K562 (cell line): ENCODE results near the gene MAP2K3. TPM values are rescaled to one million over a fixed set of nuclear protein-coding genes. Genes with fewer than 3 reads are reported as not detected.

ENCODE experiments used
- ATAC-seq: fragments of 200-7000 bp; cut with Tn5 transposase; 3 replicates; pipeline ENCODE4 v1.9.1; 2020; ENCODE audit warnings: moderate library complexity
- BruUV-seq: library from RNA; stranded (reverse); fragments of 400-500 nt; replicated peaks from 2 replicates; lab custom pipeline; 2021; lab: Mats Ljungman, UMichigan
- CTCF ChIA-PET: fragments of 300-600 bp; formaldehyde crosslinking; extraction: SDS; loops from one replicate; lab custom pipeline; 2021; ENCODE audit warnings: low intra/inter-chr PET ratio; lab: Yijun Ruan, JAX
- POLR2A ChIA-PET: fragments of 300-600, 350-650 bp; sonication (Branson Sonifier 250); formaldehyde crosslinking; extraction: SDS; loops from one replicate; lab custom pipeline; 2021; ENCODE audit warnings: antibody characterized with exemption, inconsistent platforms; lab: Yijun Ruan, JAX
- DNase-seq, 4 experiments: peaks; one replicate each; pipeline versions ENCODE4 v3.0.0 to v3.0.0-alpha.2; 2011 to 2018; ENCODE audit warnings: low spot score in 3 of 4, mixed read lengths in 3 of 4; ENCODE audit errors: extremely low read depth in 1 of 4
- FAIRE-seq: peaks from 2 replicates; lab custom pipeline; 2011; peaks lifted over from hg19 to GRCh38; lab: Jason Lieb, UNC
- H2AFZ ChIP-seq: 2 replicates; pipeline ENCODE4 v1.6.0; 2011; ENCODE audit warnings: low read depth, low read length, control low read depth, inconsistent platforms
- H3K27ac ChIP-seq: fragments of 200-600 bp; 3 replicates; pipeline ENCODE4 v1.8.0; 2011; ENCODE audit warnings: low read depth, mild to moderate bottlenecking, control low read depth, inconsistent platforms, low read length, moderate library complexity, mixed read lengths; ENCODE audit errors: extremely low read depth
- H3K27me3 ChIP-seq, 2 experiments: fragments of 300-600 bp in 1 of 2; 2 replicates in 1 of 2; 3 replicates in 1 of 2; pipeline versions ENCODE4 v1.6.0 to v1.8.0; 2011; ENCODE audit warnings: inconsistent platforms in 2 of 2, low read length in 2 of 2, mild to moderate bottlenecking in 1 of 2, mixed read lengths in 1 of 2, moderate library complexity in 1 of 2; ENCODE audit not compliant: control insufficient read depth in 2 of 2, insufficient read depth in 2 of 2
- H3K36me3 ChIP-seq: fragments of 300-600 bp; 3 replicates; pipeline ENCODE4 v1.8.0; 2011; ENCODE audit warnings: mild to moderate bottlenecking, low read length, inconsistent platforms; ENCODE audit not compliant: control insufficient read depth, insufficient read depth
- H3K4me1 ChIP-seq, 2 experiments: fragments of 200-600 bp in 1 of 2; replicated peaks in 1 of 2; 2 replicates in 1 of 2; 3 replicates in 1 of 2; pipeline versions ENCODE4 v1.5.1 to v1.8.0; 2011; ENCODE audit warnings: inconsistent platforms in 2 of 2, low read length in 2 of 2, mild to moderate bottlenecking in 1 of 2, mixed read lengths in 1 of 2, moderate library complexity in 1 of 2; ENCODE audit not compliant: control insufficient read depth in 2 of 2, insufficient read depth in 2 of 2
- H3K4me2 ChIP-seq: 2 replicates; pipeline ENCODE4 v1.6.1; 2011; ENCODE audit warnings: low read length, control low read depth, inconsistent platforms, mixed read lengths; ENCODE audit not compliant: insufficient read depth
- H3K4me3 ChIP-seq: fragments of 200-600 bp; sonication (generic), shearing (Covaris generic); 2 replicates; pipeline ENCODE4 v1.5.1; 2016; ENCODE audit warnings: control low read depth, inconsistent platforms
- H3K79me2 ChIP-seq: fragments of 200-600 bp; 3 replicates; pipeline ENCODE4 v1.8.0; 2011; ENCODE audit warnings: low read length, inconsistent platforms; ENCODE audit not compliant: control insufficient read depth, insufficient read depth
- H3K9ac ChIP-seq, 2 experiments: 2 replicates each; pipeline versions ENCODE4 v1.6.0 to v1.6.1; 2011; ENCODE audit warnings: low read depth in 2 of 2, low read length in 2 of 2, control low read depth in 1 of 2, inconsistent platforms in 1 of 2, mild to moderate bottlenecking in 1 of 2, mixed read lengths in 1 of 2; ENCODE audit not compliant: insufficient read depth in 1 of 2
- H3K9me1 ChIP-seq: one replicate; pipeline ENCODE4 v1.6.0; 2011; ENCODE audit warnings: inconsistent platforms, mild to moderate bottlenecking, low read length, moderate library complexity; ENCODE audit not compliant: control insufficient read depth, insufficient read depth
- H3K9me3 ChIP-seq: replicated peaks from 2 replicates; pipeline ENCODE4 v1.5.1; 2011; ENCODE audit warnings: low read depth, low read length, inconsistent platforms; ENCODE audit not compliant: control insufficient read depth, insufficient read depth
- H4K20me1 ChIP-seq: replicated peaks from 2 replicates; pipeline ENCODE4 v1.6.1; 2011; ENCODE audit warnings: low read length, inconsistent platforms, mixed read lengths; ENCODE audit not compliant: control insufficient read depth, insufficient read depth
- CEBPB ChIP-seq: fragments of 450-650 bp; IDR thresholded peaks from 2 replicates; pipeline ENCODE4 v1.6.1; 2016; ENCODE audit warnings: missing genetic modification characterization, missing compliant biosample characterization
- CEBPG ChIP-seq, 3 experiments: fragments of 200-800 bp in 1 of 3; sonication (Bioruptor generic) in 1 of 3; sonication (generic) in 1 of 3; formaldehyde crosslinking in 1 of 3; IDR thresholded peaks in 2 of 3; conservative IDR thresholded peaks in 1 of 3; 2 replicates each; pipeline versions ENCODE4 v1.6.1 to v1.8.0; 2016 to 2022; ENCODE audit warnings: missing compliant biosample characterization in 2 of 3, missing genetic modification characterization in 2 of 3, mild to moderate bottlenecking in 1 of 3, missing genetic modification reagents in 1 of 3
- ELF1 ChIP-seq: fragments of 200-800 bp; sonication (Bioruptor generic); IDR thresholded peaks from 2 replicates; pipeline ENCODE4 v1.6.1; 2016; ENCODE audit warnings: missing genetic modification characterization, missing compliant biosample characterization
- MYC ChIP-seq, 2 experiments: fragments of 250-450 bp in 1 of 2; sonication (Bioruptor Pico) in 1 of 2; IDR thresholded peaks; 2 replicates each; pipeline versions ENCODE4 v1.5.1 to v1.6.1; 2012 to 2021; ENCODE audit warnings: low read depth in 2 of 2, borderline replicate concordance in 1 of 2, improper control_type of control experiment in 1 of 2, low read length in 1 of 2, mild to moderate bottlenecking in 1 of 2, moderate library complexity in 1 of 2
- MYNN ChIP-seq, 2 experiments: sonication (generic); formaldehyde crosslinking in 1 of 2; IDR thresholded peaks; 2 replicates each; pipeline versions ENCODE4 v1.5.0 to v1.6.1; 2016 to 2020; ENCODE audit warnings: antibody characterized with exemption in 1 of 2, missing genetic modification reagents in 1 of 2
- SIN3A ChIP-seq, 2 experiments: fragments of 150-350 bp in 1 of 2; IDR thresholded peaks; 2 replicates each; pipeline ENCODE4 v1.6.1; 2011 to 2016; ENCODE audit warnings: borderline replicate concordance in 2 of 2, low read depth in 2 of 2, low read length in 2 of 2, mild to moderate bottlenecking in 2 of 2, moderate library complexity in 2 of 2; ENCODE audit not compliant: control insufficient read depth in 1 of 2
- WGBS: fragments of 100-300 bp; shearing (Covaris generic); methylation state at CpG from one replicate; pipeline ENCODE4 v1.1.6; 2016; ENCODE audit warnings: low coverage, mixed read lengths; ENCODE audit not compliant: insufficient coverage; ENCODE audit errors: missing lambda C conversion rate; 5-methylcytosine and 5-hydroxymethylcytosine counted together
- in situ Hi-C: fragments of 300-500 bp; cut with MboI; formaldehyde crosslinking; loops from 4 replicates; pipeline ENCODE4 v1.15.0; 2018; ENCODE audit warnings: inconsistent platforms, mixed read lengths
- intact Hi-C: fragments of 100-400 bp; cut with micrococcal nuclease; formaldehyde crosslinking; loops from 2 replicates; pipeline ENCODE4 v1.14.2; 2022
- polyA plus RNA-seq, 8 experiments: library from polyadenylated mRNA; depleted of rRNA in 4 of 8; stranded (reverse) in 5 of 8; unstranded in 3 of 8; fragments of >200 nt; fragmentation: Nextera tagmentation in 2 of 8; fragmentation: Illumina TruSeq in 1 of 8; extraction: Ambion mirVana in 2 of 8; extraction: Trizol in 1 of 8; gene quantifications; 2 replicates each; pipeline versions ENCODE4 v1.2.1 to v1.2.3, GENCODE V29; 2011 to 2014; ENCODE audit warnings: inconsistent platforms in 1 of 8, missing spikeins in 1 of 8
- total RNA-seq, 7 experiments: library from RNA; depleted of rRNA in 6 of 7; stranded (reverse); fragments of >200 nt in 6 of 7; fragmentation: Illumina TruSeq in 2 of 7; extraction: Trizol in 2 of 7; gene quantifications; 2 replicates each; pipeline versions ENCODE4 v1.2.1 to v1.2.3, GENCODE V29; 2011 to 2021; ENCODE audit warnings: low replicate concordance in 1 of 7
- TF ChIP-seq, protein P1 (sequence below), 2 experiments: IDR thresholded peaks; 2 replicates each; pipeline ENCODE4 v1.6.1; 2011; ENCODE audit warnings: borderline replicate concordance in 1 of 2, control low read depth in 1 of 2, low read depth in 1 of 2, low read length in 1 of 2, mild to moderate bottlenecking in 1 of 2, mixed read lengths in 1 of 2, moderate library complexity in 1 of 2; ENCODE audit not compliant: insufficient read depth in 1 of 2, insufficient read length in 1 of 2, poor library complexity in 1 of 2, severe bottlenecking in 1 of 2; ENCODE audit errors: extremely low read depth in 1 of 2
- TF ChIP-seq, protein P2 (sequence below), 2 experiments: fragments of 450-650 bp; conservative IDR thresholded peaks; 2 replicates each; pipeline ENCODE4 v1.6.1; 2017; ENCODE audit warnings: mild to moderate bottlenecking in 2 of 2, moderate library complexity in 2 of 2
- TF ChIP-seq, protein P3 (sequence below): fragments of 250-450 bp; sonication (Bioruptor Pico); IDR thresholded peaks from 2 replicates; pipeline ENCODE4 v1.6.1; 2021; ENCODE audit warnings: mild to moderate bottlenecking
- TF ChIP-seq, protein P4 (sequence below): IDR thresholded peaks from 2 replicates; pipeline ENCODE4 v1.6.1; 2014; ENCODE audit warnings: antibody characterized with exemption

MAP2K3 gene
- total and polyA plus RNA-seq, 9 of the 15 experiments (the other 6 are each of a cell fraction or from before 2014, with no cell fraction given), result 0.18 to 14.8 (median 3.5) TPM

DNA sequence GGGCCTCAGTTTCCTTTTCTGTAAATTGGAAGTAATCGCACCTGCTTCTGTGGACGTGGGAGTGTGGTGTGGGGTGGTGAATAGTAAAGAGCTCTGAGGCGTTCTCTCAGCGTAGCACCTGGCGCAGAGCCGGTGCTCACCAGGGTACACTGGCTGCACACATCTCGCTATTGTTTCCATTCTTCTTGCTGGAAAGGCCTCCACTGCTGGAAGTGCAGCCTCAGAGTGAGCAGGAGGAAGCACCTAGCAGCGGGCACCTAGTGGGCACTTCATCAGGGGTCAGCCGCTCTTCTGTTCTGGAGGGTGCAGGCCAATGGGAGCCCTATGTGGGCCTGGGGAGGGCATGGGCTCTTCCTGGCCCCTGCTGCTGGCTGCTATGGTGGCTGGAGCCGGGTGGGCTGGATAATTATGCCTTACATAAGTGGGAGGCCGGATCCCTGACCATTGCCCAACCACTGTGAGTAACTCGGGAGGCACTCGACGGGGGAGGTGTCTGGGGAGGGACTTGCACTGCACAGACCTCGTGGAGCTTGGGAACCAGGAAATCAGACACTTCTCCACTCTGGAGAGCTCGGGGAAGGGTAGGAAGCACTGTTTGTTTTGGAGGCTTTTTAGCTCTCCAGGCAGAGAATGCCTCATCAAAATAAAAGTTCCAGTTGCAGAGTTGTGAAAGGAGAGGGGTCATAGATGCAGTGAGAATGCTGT is 1.7 kb downstream of the MAP2K3 start:
- in situ Hi-C loops (loop anchor here (25.0 kb wide), 1 partner anchor 776 kb away; no protein-coding TSS in a partner anchor), intact Hi-C loops (no loop called here)
- Histone ChIP-seq H2AFZ (peak overlapping the region; percentile 48; the same call in 1 of the 2 replicates), H3K79me2 (peaks cover 41% of the 10 kb centered on the region), H3K4me3 (peak overlapping the region; percentile 68), H3K4me1 (peaks cover 14 to 61% of the 10 kb centered on the region in 2 experiments; a peak in 4 of 5 replicates), H3K9me1 (no peaks in the 10 kb centered on the region), H4K20me1 (no peaks in the 10 kb centered on the region; the same call in 1 of the 2 replicates), H3K9ac (peak overlapping the region; percentile 50 to 90; a peak in 3 of 4 replicates), H3K4me2 (peak overlapping the region; percentile 69), H3K27me3 (no peaks in the 10 kb centered on the region), H3K36me3 (no peaks in the 10 kb centered on the region), H3K9me3 (no peaks in the 10 kb centered on the region), H3K27ac (peak overlapping the region; percentile 23; the same call in 2 of the 3 replicates)
- 17% methylated on average over 14 of the region's 16 CpGs for WGBS
- FAIRE-seq (peak; percentile 72), DNase-seq (peak in 2 of 4 experiments; percentile 47 to 66), ATAC-seq (peak; percentile 11; the same call in 2 of the 3 replicates)
- ChIA-PET POLR2A (interaction anchor here (0.6 to 1.3 kb wide), 3 partner anchors 11 to 419 kb away, joined by 3 to 4 read pairs (median 3); no protein-coding TSS in a partner anchor), CTCF (interaction anchor here (0.6 kb wide), 1 partner anchor 158 kb away, joined by 3 read pairs; no protein-coding TSS in a partner anchor)
- BruUV-seq, result TSS peak; percentile 64
- peak; percentile 95 for TF ChIP-seq MYNN (IDR thresholded peaks at IDR 0.05)
- TF ChIP-seq MYNN (CRISPR knock-in tag; IDR thresholded peaks at IDR 0.05), result 0 out of 2 replicates have a peak, but pooled peaks have one; percentile 68
- TF ChIP-seq MYC (IDR thresholded peaks at IDR 0.05; ENCODE audit: low read depth, low read length), result peak; percentile 71
- no peak for TF ChIP-seq MYC (CRISPR knock-in tag; IDR thresholded peaks at IDR 0.05; ENCODE audit: borderline replicate concordance, low read depth)
- TF ChIP-seq, protein P1, sequence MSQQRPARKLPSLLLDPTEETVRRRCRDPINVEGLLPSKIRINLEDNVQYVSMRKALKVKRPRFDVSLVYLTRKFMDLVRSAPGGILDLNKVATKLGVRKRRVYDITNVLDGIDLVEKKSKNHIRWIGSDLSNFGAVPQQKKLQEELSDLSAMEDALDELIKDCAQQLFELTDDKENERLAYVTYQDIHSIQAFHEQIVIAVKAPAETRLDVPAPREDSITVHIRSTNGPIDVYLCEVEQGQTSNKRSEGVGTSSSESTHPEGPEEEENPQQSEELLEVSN (IDR thresholded peaks at IDR 0.05; ENCODE audit: borderline replicate concordance in 1 of 2, extremely low read depth in 1 of 2, insufficient read depth in 1 of 2, insufficient read length in 1 of 2, low read depth in 1 of 2, low read length in 1 of 2, poor library complexity in 1 of 2, severe bottlenecking in 1 of 2), result peak in 1 of 2 experiments; percentile 19
- TF ChIP-seq CEBPB, result peak; percentile 80
- TF ChIP-seq, protein P2, sequence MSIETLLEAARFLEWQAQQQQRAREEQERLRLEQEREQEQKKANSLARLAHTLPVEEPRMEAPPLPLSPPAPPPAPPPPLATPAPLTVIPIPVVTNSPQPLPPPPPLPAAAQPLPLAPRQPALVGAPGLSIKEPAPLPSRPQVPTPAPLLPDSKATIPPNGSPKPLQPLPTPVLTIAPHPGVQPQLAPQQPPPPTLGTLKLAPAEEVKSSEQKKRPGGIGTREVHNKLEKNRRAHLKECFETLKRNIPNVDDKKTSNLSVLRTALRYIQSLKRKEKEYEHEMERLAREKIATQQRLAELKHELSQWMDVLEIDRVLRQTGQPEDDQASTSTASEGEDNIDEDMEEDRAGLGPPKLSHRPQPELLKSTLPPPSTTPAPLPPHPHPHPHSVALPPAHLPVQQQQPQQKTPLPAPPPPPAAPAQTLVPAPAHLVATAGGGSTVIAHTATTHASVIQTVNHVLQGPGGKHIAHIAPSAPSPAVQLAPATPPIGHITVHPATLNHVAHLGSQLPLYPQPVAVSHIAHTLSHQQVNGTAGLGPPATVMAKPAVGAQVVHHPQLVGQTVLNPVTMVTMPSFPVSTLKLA (conservative IDR thresholded peaks at IDR 0.05), result peak in 1 of 2 experiments; percentile 39; a peak in 3 of 4 replicates
- peak in 1 of 2 experiments; percentile 26; a peak in 1 of 4 replicates for TF ChIP-seq SIN3A (IDR thresholded peaks at IDR 0.05; ENCODE audit: borderline replicate concordance in 2 of 2, control insufficient read depth in 1 of 2, low read depth in 2 of 2, low read length in 2 of 2)
- 0 out of 2 replicates have a peak, but pooled peaks have one; percentile 18 for TF ChIP-seq ELF1 (tag)
- TF ChIP-seq, protein P3, sequence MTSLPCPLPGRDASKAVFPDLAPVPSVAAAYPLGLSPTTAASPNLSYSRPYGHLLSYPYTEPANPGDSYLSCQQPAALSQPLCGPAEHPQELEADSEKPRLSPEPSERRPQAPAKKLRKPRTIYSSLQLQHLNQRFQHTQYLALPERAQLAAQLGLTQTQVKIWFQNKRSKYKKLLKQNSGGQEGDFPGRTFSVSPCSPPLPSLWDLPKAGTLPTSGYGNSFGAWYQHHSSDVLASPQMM (CRISPR knock-in tag), result no peak
- TF ChIP-seq CEBPG (CRISPR knock-in tag; IDR thresholded peaks at IDR 0.05), result peak; percentile 32; the same call in 1 of the 2 replicates
- peak; percentile 39 to 70; a peak in 1 of 4 replicates for TF ChIP-seq CEBPG (tag; conservative IDR thresholded peaks at IDR 0.05 in 1 of 2, IDR thresholded peaks at IDR 0.05 in 1 of 2)
- TF ChIP-seq, protein P4, sequence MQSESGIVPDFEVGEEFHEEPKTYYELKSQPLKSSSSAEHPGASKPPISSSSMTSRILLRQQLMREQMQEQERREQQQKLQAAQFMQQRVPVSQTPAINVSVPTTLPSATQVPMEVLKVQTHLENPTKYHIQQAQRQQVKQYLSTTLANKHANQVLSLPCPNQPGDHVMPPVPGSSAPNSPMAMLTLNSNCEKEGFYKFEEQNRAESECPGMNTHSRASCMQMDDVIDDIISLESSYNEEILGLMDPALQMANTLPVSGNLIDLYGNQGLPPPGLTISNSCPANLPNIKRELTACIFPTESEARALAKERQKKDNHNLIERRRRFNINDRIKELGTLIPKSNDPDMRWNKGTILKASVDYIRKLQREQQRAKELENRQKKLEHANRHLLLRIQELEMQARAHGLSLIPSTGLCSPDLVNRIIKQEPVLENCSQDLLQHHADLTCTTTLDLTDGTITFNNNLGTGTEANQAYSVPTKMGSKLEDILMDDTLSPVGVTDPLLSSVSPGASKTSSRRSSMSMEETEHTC, result no peak
